MM.1S (cell line): ENCODE data around the gene LCMT1.

Source experiments
- CTCF ChIP-seq: fragments of 300-600 bp; sonication (generic); IDR thresholded peaks from 2 replicates; pipeline ENCODE4 v1.5.1; 2016; ENCODE audit warnings: antibody characterized with exemption, low read length, mixed read lengths
- EZH2 ChIP-seq: fragments of 300-600 bp; sonication (generic); optimal IDR thresholded peaks from 2 replicates; pipeline ENCODE3; 2017; ENCODE audit warnings: low read depth, mild to moderate bottlenecking, antibody characterized with exemption, low read length, mixed read lengths

- TF ChIP-seq CTCF (no peak), EZH2 (no peak)
These were observed 65.9 kb downstream of the LCMT1 start for GRCh38 chr16:25177512-25177830.
